ENCODE data around the gene FGD5. TPM values are rescaled to one million over a fixed set of nuclear protein-coding genes. Genes with fewer than 3 reads are reported as not detected.

FGD5 gene
- total RNA-seq, 1 donor from 2014 or later: 15.3 TPM

- Mint-ChIP-seq H3K4me3 (no peak overlapping the region), H3K9me3 (no peaks in the 10 kb centered on the region), H3K4me1 (ENCODE audit: unreplicated experiment) (peaks cover 25% of the 10 kb centered on the region), H3K27me3 (peaks cover 56% of the 10 kb centered on the region), H3K36me3 (no peaks in the 10 kb centered on the region), H3K27ac (no peak overlapping the region)
- no peak for TF ChIP-seq CTCF (conservative IDR thresholded peaks at IDR 0.05)
- DNase-seq (ENCODE audit: extremely low spot score, unreplicated experiment): no peak
Observed at GRCh38 chr3:14795996-14796395, 22.8 kb upstream of the FGD5 start.

DNA sequence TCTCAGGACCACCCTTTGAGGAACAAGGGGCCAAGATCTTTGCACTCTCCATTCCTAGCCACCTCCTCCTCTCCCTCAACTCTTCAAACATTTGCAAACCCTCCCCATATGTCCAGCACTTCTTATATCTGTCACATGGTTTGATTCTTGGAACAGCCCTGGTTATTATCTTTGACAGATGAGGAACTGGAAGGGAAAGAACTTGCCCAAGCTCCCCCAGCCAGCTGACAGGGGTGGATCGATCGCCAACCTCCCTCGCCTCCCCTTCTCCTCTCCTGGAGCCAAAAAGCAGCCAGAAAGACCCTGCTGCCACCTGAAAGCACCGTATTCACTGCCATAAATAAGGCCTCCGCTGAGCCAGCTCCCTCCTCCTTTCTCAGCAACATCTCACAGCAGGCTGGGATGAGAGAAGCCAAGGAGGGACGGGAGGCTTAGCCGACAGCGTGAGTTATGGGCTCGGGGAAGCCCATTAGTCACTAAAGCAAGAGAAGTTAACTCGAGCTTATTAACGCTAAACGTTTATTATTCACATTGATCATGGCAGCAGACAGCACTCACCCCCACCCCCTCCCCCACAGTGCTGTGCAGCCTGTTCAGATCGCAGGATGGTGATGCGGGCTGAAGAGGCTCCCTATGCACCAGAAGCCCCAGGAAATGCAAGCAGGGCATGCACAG lies 22.2 kb upstream of the FGD5 start:
- no peaks in the 10 kb centered on the region for H3K36me3 Mint-ChIP-seq
- DNase-seq (ENCODE audit: extremely low spot score, unreplicated experiment): no peak
- TF ChIP-seq CTCF (conservative IDR thresholded peaks at IDR 0.05): no peak
- peaks cover 19% of the 10 kb centered on the region for H3K4me1 Mint-ChIP-seq (ENCODE audit: unreplicated experiment)
- H3K9me3 Mint-ChIP-seq: no peaks in the 10 kb centered on the region
- no peak overlapping the region for H3K27ac Mint-ChIP-seq
- H3K27me3 Mint-ChIP-seq: peaks cover 56% of the 10 kb centered on the region
- no peak overlapping the region for H3K4me3 Mint-ChIP-seq

GRCh38 chr3:14797731-14798130 lies 21.0 kb upstream of the FGD5 start:
- Mint-ChIP-seq H3K4me3 (no peak overlapping the region), H3K4me1 (ENCODE audit: unreplicated experiment) (peaks cover 18% of the 10 kb centered on the region), H3K27me3 (peaks cover 63% of the 10 kb centered on the region), H3K27ac (no peak overlapping the region), H3K9me3 (no peaks in the 10 kb centered on the region), H3K36me3 (no peaks in the 10 kb centered on the region)
- DNase-seq (ENCODE audit: extremely low spot score, unreplicated experiment): no peak
- no peak for TF ChIP-seq CTCF (conservative IDR thresholded peaks at IDR 0.05)

GRCh38 chr3:14798231-14798630 lies 20.5 kb upstream of the FGD5 start:
- H3K27ac Mint-ChIP-seq: no peak overlapping the region
- no peaks in the 10 kb centered on the region for H3K36me3 Mint-ChIP-seq
- peaks cover 65% of the 10 kb centered on the region for H3K27me3 Mint-ChIP-seq
- H3K9me3 Mint-ChIP-seq: no peaks in the 10 kb centered on the region
- no peak for TF ChIP-seq CTCF (conservative IDR thresholded peaks at IDR 0.05)
- H3K4me1 Mint-ChIP-seq (ENCODE audit: unreplicated experiment): peaks cover 17% of the 10 kb centered on the region
- H3K4me3 Mint-ChIP-seq: no peak overlapping the region
- DNase-seq (ENCODE audit: extremely low spot score, unreplicated experiment): no peak

GRCh38 chr3:14799146-14799545 lies 19.6 kb upstream of the FGD5 start:
- Mint-ChIP-seq H3K4me3 (no peak overlapping the region), H3K36me3 (no peaks in the 10 kb centered on the region), H3K4me1 (ENCODE audit: unreplicated experiment) (peaks cover 22% of the 10 kb centered on the region), H3K27me3 (peaks cover 69% of the 10 kb centered on the region), H3K27ac (no peak overlapping the region), H3K9me3 (no peaks in the 10 kb centered on the region)
- no peak for DNase-seq (ENCODE audit: extremely low spot score, unreplicated experiment)
- no peak for TF ChIP-seq CTCF (conservative IDR thresholded peaks at IDR 0.05)

All from type B pancreatic cell (in vitro differentiated cells).